ENCODE results near the gene IFIT2.
"Not testable (repeated sequence)": the region's sequence is repeated elsewhere in the genome, so short reads cannot be mapped to it uniquely, and the experiment has no call there.

The IFIT2 gene

DNA sequence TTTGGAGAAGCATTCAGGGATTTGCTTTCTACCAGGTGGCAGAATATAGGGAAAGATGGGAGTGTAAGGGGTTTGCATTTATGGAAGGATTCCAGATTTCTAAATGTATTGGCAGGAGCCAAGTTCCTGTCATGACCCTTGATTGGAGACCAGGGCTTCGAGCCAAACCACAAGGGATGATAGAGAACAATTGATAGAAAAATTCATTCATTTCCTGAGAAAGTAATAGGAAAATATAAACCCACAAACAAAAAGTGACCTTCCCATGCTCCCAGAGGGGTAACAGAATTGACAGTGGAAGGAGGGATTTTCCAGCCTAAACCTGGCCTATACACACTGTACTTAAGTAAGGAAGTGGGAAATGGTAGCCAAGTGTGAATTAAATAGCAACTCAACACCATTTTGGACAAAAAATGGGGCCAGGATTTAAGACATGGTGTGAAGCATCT lies 22.4 kb upstream of the IFIT2 start:
- no peak for DNase-seq

- DNase-seq, result no peak
Observed at GRCh38 chr10:89280508-89280907, 21.3 kb upstream of the IFIT2 start.

DNA sequence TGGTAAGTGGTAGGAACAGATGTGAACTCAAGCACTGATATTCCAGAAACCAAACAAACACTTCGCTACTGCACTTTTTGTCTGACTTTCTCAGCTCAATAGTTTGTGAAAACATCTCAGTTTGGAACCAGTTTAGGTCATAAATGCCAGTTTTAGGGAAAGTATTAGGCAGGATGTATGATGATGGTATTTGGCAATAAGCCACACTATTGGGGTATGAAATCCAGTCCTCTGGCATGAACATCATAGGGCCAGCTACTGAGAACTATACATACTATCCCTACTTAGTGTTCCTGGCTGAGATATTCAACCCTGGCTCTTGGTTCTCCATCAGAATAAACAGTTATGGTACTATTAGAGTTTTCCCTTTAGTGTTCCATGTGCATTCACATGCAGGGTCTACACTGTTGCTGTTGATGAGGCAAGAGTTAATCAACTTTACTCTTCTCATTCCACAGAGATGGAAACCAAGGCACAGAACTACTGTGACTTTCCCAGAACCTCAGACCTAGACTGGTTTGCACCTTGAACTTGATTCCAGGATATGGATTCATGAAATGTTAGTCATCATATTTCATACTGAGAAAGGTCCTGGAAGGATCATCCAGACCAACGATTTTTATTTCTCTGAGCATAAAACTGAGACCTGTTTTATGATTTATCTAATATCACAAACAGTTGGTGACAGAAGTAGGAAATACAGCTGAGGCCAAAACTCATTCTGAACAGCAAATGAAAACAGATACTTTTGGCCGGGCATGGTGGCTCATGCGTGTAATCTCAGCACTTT lies 20.0 kb upstream of the IFIT2 start:
- no peak for DNase-seq

DNA sequence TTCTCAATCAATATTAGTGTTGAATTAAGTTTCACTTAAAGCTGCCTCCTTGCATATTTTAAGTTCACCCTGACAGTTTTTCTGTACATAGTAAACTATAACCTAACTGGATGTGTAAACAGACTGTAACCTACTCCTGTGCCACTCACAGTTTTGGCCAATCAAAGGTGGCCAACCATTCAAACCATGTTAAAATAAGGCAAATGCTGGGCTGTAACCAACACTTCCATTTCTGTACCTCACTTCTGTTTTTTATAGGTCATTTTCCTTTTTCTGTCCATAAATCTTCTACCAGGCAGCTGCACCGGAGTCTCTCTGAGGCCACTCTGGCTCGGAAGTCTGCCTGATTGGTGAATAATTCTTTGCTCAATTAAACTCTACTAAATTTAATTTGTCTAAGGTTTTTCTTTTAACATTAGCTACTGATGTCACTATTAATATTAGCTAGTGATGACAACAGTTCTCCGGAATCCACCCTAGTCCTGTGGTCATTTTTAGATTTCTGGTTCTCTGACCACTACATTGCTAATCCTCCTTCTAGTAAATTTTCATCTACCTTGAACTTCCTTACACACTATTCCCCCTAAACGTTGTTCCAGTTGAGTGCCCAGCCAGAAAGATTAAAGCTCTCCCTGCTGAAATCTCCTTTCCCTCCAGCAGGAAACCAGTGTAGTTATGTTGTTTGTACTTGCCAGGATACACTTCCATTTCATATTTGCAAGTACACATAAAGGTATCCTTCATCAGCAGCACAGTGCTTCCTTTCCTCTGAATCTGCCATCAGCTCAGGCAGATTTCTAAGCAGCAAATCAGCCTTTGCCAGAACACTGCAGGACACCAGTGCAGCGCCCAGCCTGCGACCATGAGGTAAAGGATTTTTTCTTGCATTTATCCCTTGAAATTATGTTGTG lies 18.6 kb upstream of the IFIT2 start:
- DNase-seq, result peak in 3 of 56 donors; percentile 31 to 42 (median 33)

DNA sequence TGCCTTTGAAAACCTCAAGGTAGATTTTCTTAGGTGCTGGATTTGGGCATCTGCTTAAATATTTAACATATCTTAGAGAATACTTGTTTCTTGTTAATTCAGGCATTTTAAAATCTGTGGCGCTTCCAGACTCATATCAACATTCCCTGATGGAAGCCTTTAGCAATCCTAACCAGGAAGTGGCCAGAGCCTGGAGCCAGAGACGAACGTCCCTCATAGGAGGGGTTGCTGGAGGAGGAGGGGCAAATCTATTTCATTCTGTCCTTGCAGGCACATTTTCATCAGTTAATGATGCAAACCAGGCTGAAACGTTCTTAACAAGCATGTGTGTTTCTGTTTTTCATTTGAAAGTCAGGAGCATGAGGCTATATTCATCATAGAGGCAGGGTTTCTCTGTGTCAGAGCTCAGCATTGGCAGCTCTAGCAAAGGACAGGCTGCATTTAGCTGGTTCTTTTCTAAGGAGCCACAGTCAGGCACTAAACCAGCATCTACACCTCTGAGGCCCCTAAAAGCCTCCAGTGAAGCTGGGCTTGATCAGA lies 17.8 kb upstream of the IFIT2 start:
- peak in 16 of 56 donors; percentile 12 to 56 (median 29) for DNase-seq

DNA sequence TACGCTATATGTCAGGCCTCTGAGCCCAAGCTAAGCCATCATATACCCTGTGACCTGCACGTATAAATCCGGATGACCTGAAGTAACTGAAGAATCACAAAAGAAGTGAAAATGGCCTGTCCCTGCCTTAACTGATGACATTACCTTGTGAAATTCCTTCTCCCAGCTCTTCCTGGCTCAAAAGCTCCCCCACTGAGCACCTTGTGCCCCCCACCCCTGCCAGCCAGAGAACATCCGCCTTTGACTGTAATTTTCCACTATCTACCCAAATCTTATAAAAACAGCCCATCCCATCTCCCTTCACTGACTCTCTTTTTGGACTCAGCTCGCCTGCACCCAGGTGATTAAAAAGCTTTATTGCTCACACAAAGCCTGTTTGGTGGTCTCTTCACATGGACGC lies 17.1 kb upstream of the IFIT2 start:
- not testable (repeated sequence) for DNase-seq

- not testable (repeated sequence) for DNase-seq
Observed at GRCh38 chr10:89285303-89285702, 16.5 kb upstream of the IFIT2 start.

GRCh38 chr10:89294721-89295239 lies 7.1 kb upstream of the IFIT2 start:
- DNase-seq, result no peak

- no peak for DNase-seq
Observed at GRCh38 chr10:89295597-89295996, 6.2 kb upstream of the IFIT2 start.

DNA sequence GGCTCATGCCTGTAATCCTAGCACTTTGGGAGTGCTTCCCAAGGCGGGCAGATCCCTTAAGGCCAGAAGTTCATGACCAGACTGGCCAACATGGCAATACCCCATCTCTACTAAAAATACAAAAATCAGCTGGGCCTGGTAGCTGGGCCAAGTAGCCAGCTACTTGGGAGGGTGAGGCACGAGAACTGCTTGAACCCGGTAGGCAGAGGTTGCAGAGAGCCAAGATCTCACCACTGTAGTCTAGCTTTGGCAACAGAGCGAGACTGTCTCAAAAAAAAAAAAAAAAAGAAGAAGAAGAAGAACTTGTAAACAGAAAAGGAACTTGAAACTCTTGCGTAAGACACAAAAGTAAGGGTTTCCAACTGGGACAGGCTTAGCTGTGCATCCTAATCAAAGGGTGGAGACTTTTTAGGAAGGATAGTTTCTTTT lies 5.6 kb upstream of the IFIT2 start:
- DNase-seq, result peak in 8 of 56 donors; percentile 12 to 26 (median 21)

DNA sequence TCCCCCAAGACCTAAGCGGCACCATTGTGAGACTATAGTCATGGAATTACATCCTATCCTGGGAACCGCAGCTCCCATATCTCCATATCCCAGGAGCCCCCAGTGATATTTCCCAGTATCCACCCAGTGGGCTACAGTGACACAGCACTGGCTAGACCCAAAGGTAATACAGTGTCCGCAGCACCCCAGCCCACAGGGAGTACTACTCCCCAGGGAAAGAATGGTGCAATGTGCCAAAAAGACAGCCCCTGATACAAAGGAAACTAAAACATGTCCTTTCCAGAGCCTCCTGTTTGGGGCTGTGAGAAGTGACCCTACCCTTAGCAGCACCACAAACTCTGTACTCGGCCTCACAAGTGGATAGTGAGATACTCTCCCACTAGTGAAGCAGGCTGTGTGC lies 4.5 kb upstream of the IFIT2 start:
- no peak for DNase-seq

- no peak for DNase-seq
Observed at GRCh38 chr10:89297791-89298190, 4.1 kb upstream of the IFIT2 start.

DNA sequence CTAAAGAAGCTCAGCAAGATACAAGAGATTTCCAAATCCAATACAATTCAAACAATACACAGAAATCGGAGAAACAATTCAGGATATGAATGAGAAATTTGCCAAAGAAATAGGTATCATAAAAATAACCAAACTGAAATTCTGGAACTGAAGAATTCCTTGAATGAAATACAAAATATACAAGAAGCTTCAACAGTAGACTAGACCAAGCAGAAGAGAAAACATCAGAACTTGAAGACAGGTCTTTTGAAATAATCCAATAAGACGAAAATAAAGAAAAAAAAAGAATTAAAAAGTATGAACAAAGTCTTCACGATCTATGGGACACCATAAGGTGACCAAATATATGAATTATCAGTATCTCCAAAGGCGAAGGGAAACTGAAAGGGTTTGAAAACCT lies 2.8 kb upstream of the IFIT2 start:
- DNase-seq, result no peak

GRCh38 chr10:89301232-89301631 lies 614 bp upstream of the IFIT2 start:
- DNase-seq, result peak in 7 of 56 donors; percentile 7 to 57 (median 27)

- peak in 1 of 56 donors; percentile 43 for DNase-seq
Observed at GRCh38 chr10:89302625-89303024, 779 bp downstream of the IFIT2 start.

- DNase-seq, result peak in 1 of 56 donors; percentile 39
Observed at GRCh38 chr10:89303161-89303560, 1.3 kb downstream of the IFIT2 start.

DNA sequence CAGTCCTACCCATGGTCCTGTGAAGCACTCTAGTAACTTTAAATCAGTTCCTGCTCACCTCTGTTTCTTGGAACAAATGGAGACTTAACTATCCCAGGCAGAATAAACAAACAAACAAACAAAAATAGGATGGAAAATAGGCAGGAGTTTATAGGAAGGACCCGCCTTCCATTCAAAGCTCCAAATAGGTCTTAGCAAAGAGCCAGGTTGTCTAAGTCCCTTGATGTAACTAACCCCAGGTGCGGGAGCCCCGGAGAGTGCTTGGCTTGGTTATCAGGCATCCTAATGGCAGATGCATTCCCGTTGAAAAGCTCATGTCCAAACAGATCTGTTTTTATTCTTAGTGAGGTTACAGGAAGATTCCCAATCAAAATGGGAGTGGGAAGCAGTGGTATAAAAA lies 2.2 kb downstream of the IFIT2 start:
- no peak for DNase-seq

DNA sequence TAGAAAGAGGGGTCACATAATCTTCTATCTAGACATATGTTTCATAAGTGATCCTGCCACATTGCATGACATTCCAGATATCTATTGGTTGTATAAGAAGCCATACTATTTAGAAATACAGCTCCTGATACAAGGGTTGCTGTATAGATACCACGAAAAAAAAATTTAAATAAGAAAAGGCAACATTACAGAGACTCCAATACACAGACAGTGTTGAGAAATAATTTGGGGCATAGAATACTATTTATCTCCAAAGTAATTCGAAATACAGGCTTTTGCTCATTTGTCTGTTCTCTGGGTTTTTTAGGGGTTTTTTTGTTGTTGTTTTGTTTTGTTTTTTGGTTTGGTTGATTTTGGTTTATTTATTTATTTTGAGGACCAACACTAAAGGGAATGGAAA lies 2.6 kb downstream of the IFIT2 start:
- DNase-seq, result no peak

GRCh38 chr10:89304925-89305324 lies 3.1 kb downstream of the IFIT2 start:
- DNase-seq, result no peak

DNA sequence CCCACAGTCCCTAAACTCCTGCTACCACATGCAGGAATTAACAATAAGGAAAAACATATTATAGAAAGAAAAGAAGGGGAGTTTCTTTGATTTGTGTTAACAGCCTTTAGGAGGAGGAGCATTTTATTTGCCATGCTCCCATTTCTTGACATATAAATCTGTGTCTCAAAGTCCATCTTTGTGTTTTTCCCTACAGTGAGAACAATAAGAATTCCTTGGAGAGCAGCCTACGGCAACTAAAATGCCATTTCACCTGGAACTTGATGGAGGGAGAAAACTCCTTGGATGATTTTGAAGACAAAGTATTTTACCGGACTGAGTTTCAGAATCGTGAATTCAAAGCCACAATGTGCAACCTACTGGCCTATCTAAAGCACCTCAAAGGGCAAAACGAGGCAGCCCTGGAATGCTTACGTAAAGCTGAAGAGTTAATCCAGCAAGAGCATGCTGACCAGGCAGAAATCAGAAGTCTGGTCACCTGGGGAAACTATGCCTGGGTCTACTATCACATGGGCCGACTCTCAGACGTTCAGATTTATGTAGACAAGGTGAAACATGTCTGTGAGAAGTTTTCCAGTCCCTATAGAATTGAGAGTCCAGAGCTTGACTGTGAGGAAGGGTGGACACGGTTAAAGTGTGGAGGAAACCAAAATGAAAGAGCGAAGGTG lies 4.1 kb downstream of the IFIT2 start:
- DNase-seq, result no peak

Data from nucleus accumbens (tissue), 56 donors.